ENCODE results near the gene ATG2A. TPM values are rescaled to one million over a fixed set of nuclear protein-coding genes. Genes with fewer than 3 reads are reported as not detected.
A peak's percentile ranks its signal among the peaks of the same experiment; 100 is the strongest.

The ATG2A gene
- total RNA-seq (2014; rRNA removed; shearing (Covaris generic)), result 22.5 and 23.2 TPM in 2 replicates

DNA sequence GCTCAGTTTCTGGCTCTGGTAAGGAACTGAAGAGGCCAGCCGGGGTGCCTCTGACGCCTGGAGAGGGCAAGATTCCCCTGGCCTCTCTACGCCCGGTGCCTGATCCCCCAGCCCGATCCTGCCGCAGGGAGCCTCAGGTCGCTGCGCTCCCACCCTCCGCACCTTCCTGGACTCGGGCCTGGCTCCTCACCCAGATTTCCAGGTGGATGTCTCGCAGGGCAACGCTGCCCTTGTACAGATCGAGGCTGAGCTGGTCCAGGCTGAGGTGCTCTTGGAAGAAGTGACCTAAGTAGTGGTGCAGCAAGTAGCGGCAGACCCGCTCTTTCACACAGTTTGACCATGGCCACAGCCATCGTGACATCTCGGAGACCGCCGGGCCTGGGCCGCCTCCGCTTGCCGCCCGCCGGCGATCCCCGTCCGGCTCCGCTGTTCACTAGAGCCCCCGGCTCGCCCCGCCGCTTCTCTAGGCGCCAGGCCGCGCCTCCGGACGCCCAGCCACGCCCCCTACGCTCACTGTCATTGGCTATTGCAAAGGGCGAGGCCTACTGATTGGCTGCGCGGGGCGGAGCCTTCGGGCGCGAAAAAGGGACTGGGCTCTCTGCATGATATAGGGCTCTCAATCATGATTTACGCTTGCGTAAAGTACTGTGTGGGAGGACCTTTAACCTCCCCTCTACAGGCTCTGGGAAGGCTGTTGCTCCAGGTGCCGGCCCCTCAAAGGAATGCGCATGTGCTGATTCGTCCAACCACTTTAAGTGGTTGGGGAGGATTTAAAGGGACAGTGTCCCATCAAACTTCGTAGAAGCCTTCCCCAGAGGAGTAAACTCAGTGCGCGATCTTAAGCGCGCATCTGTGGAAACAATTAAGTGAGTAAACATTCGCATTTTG, at the start of gene ATG2A:
TSS of gene ATG2A (minus strand) at position 435 of the 888 bp plus-strand sequence. CDS start at position 361, 74 bp downstream.
- peak; percentile 100 for DNase-seq (ENCODE audit: low read depth in 1 of 2, low spot score in 2 of 2)
- peak within 1 kb of the TSS; percentile 60 for H3K4me3 ChIP-seq

DNA sequence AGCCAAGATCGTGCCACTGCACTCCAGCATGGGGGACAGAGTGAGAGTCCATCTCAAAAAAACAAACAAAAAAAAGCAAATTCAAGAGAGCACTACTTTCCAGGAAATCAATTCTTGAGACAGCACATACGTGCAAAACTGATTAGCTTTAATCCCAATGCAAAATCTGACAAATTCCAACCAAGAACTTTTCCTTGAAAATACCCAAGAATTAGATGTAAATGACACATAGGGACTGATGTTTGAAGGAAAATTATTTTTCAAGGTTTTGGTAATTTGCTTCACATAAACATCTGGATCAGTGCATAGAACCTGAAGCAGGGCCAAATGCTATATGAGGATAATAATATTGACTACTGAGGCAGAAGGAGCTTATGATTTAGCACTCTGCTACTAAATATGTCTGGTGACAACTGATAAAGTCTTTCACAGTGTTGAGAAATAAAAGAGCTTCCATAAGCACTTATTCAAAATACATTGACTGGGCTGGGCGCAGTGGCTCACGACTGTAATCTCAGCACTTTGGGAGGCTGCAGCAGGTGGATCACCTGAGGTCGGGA, 46.1 kb upstream of the ATG2A start:
- no peak for DNase-seq (ENCODE audit: low read depth in 1 of 2, low spot score in 2 of 2)
- no peak overlapping the region for H3K27ac ChIP-seq
- H3K27me3 ChIP-seq (replicated peaks), result peaks cover 59% of the 10 kb centered on the region
- no peaks in the 10 kb centered on the region for H3K36me3 ChIP-seq
- H3K9me3 ChIP-seq (replicated peaks), result no peaks in the 10 kb centered on the region
- H3K4me3 ChIP-seq, result no peak overlapping the region
- no peaks in the 10 kb centered on the region for H3K4me1 ChIP-seq (replicated peaks)

More for the DNA sequence above, at the start of gene ATG2A:
- H3K9me3 ChIP-seq (replicated peaks), result no peaks in the 10 kb centered on the region
- peaks cover 25% of the 10 kb centered on the region for H3K36me3 ChIP-seq
- H3K4me1 ChIP-seq (replicated peaks), result peaks cover 17% of the 10 kb centered on the region
- peak within 1 kb of the TSS; percentile 14 for H3K27ac ChIP-seq
- H3K27me3 ChIP-seq (replicated peaks), result no peaks in the 10 kb centered on the region

DNA sequence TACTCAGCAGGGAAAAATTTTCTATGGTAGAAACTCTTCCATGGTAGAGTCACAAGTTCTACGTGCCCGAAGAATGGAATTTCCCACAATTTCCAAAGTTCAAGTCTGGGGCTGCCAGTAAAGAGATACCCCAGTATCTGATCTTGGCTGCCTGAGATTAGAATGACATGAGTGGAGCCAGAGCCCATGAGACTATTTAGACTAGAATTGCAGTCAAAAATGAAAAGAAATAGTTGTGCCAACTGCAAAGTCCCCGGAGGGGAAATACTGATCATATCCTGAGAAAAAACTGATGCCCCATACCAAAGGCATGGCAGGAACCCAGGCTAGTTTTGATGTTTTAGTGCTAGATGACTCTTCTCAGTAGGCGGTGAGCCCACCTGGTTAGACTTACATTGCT, 43.7 kb upstream of the ATG2A start:
- H3K4me3 ChIP-seq, result no peak overlapping the region
- DNase-seq (ENCODE audit: low read depth in 1 of 2, low spot score in 2 of 2), result no peak
- no peak overlapping the region for H3K27ac ChIP-seq
- H3K9me3 ChIP-seq (replicated peaks), result no peaks in the 10 kb centered on the region
- peaks cover 63% of the 10 kb centered on the region for H3K27me3 ChIP-seq (replicated peaks)
- no peaks in the 10 kb centered on the region for H3K36me3 ChIP-seq
- H3K4me1 ChIP-seq (replicated peaks), result no peaks in the 10 kb centered on the region

DNA sequence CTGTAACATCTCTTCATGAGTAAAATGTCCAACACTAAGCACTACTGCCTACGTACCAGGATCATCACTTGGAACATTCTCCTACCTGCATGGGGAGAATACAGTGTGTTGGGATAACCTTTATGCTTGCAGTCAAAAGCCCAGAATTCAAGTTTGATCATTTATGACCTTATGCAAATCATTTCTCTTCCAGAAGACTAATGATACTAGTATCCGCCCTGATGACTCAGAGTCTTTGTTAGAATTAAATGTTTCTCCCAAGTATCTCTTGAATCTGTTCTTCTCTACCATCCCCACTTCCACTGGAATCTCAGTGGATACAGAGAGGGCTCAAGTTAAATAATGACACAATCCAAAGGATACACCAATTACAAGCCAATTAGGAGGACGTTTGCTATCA, 42.5 kb upstream of the ATG2A start:
- Histone ChIP-seq H3K4me1 (replicated peaks) (no peaks in the 10 kb centered on the region), H3K27me3 (replicated peaks) (peaks cover 65% of the 10 kb centered on the region), H3K9me3 (replicated peaks) (no peaks in the 10 kb centered on the region), H3K36me3 (no peaks in the 10 kb centered on the region), H3K4me3 (no peak overlapping the region), H3K27ac (no peak overlapping the region)
- no peak for DNase-seq (ENCODE audit: low read depth in 1 of 2, low spot score in 2 of 2)

DNA sequence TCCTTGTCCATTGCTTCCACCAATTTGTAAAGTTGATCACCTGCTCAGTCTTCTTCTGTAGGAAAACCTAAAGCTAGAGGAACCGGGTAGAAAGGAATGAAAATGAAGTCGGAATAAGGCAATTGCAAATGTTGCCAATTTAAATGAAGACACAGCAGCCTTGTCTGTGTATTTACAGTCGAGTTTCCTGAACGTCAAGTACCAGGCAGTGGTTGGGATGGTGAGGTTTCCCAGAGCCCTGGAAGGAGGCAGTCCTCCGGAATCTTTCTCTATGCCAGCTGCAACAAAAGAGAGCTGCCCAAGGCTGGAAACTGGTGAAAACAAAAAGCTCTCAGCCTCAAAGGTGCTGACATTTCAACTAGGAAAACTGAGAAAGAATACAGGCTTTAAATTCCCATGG, 37.2 kb upstream of the ATG2A start:
- no peaks in the 10 kb centered on the region for H3K9me3 ChIP-seq (replicated peaks)
- H3K4me3 ChIP-seq, result no peak overlapping the region
- H3K4me1 ChIP-seq (replicated peaks), result no peaks in the 10 kb centered on the region
- no peak for DNase-seq (ENCODE audit: low read depth in 1 of 2, low spot score in 2 of 2)
- H3K27me3 ChIP-seq (replicated peaks), result peaks cover 70% of the 10 kb centered on the region
- no peaks in the 10 kb centered on the region for H3K36me3 ChIP-seq
- H3K27ac ChIP-seq, result no peak overlapping the region

DNA sequence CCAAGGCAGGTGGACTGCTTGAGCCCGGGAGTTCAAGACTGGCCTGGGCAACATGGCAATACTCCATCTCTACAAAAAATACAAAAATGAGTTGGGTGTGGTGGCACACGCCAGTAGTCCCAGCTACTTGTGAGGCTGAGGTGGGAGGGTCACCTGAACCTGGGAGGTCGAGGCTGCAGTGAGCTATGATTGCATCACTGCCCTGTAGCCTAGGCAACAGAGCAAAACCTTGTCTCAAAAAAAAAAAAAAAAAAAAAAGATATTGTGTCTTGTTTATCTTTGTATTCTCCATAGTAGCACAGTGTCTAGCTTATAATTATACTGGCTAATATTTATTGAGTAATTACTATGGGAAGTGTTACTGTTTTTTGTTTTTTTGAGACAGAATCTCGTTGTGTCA, 34.5 kb upstream of the ATG2A start:
- H3K27ac ChIP-seq, result no peak overlapping the region
- no peak for DNase-seq (ENCODE audit: low read depth in 1 of 2, low spot score in 2 of 2)
- H3K4me3 ChIP-seq, result no peak overlapping the region
- no peaks in the 10 kb centered on the region for H3K36me3 ChIP-seq
- H3K27me3 ChIP-seq (replicated peaks), result peaks cover 67% of the 10 kb centered on the region
- H3K4me1 ChIP-seq (replicated peaks), result no peaks in the 10 kb centered on the region
- no peaks in the 10 kb centered on the region for H3K9me3 ChIP-seq (replicated peaks)

DNA sequence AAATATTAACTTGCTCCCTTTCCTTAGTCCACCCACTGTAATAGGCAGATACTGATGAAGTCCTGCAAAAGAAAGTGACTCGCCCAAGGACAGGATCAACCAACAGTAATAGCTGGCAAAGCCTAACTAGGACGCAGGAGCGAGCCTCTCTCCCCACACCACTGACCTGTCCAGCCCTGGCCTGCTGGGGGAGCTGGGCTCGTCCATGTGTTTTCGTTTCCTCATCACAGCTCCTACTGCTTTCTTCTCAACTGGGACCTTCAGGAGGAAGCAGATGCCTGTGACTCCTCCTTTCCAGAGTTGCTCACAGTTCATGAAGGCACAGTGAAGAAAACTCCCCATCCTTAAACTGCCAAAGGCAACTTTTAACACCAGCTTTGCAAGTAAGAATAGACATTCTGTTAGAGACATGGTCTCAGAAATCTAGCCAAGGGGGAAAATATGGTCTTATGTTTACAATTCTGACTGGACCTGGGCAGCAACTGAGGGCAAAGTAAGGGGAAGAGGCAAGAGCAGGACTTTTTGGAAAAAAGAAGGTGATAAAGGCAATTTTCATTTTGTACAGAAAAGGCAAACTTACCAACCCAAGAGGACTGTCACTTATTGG, 30.3 kb upstream of the ATG2A start:
- H3K36me3 ChIP-seq, result no peaks in the 10 kb centered on the region
- no peaks in the 10 kb centered on the region for H3K9me3 ChIP-seq (replicated peaks)
- H3K4me1 ChIP-seq (replicated peaks), result no peaks in the 10 kb centered on the region
- no peak for DNase-seq (ENCODE audit: low read depth in 1 of 2, low spot score in 2 of 2)
- H3K27me3 ChIP-seq (replicated peaks), result peaks cover 63% of the 10 kb centered on the region
- H3K27ac ChIP-seq, result no peak overlapping the region
- no peak overlapping the region for H3K4me3 ChIP-seq

DNA sequence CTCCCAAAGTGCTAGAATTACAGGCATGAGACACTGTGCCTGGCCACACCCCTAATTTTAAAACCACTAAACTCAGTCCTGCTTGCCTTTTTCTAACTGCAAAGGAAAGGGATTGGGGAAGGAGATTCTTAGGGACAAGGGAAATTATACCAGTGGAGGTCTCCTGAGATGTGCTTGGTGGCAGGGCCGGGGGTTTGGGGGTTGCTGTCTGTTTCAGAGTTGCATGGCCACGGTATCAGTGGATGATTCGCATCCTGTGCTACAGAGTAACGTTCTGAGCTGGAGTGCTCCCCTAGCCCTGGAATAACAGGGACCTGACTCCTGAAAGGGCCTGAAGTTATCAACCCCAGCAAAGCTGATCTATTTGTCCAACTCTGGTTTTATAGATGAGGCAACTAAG, 19.5 kb upstream of the ATG2A start:
- H3K36me3 ChIP-seq, result peaks cover 25% of the 10 kb centered on the region
- H3K27ac ChIP-seq, result no peak overlapping the region
- H3K4me1 ChIP-seq (replicated peaks), result no peaks in the 10 kb centered on the region
- H3K27me3 ChIP-seq (replicated peaks), result peaks cover 21% of the 10 kb centered on the region
- no peak overlapping the region for H3K4me3 ChIP-seq
- H3K9me3 ChIP-seq (replicated peaks), result no peaks in the 10 kb centered on the region
- no peak for DNase-seq (ENCODE audit: low read depth in 1 of 2, low spot score in 2 of 2)

DNA sequence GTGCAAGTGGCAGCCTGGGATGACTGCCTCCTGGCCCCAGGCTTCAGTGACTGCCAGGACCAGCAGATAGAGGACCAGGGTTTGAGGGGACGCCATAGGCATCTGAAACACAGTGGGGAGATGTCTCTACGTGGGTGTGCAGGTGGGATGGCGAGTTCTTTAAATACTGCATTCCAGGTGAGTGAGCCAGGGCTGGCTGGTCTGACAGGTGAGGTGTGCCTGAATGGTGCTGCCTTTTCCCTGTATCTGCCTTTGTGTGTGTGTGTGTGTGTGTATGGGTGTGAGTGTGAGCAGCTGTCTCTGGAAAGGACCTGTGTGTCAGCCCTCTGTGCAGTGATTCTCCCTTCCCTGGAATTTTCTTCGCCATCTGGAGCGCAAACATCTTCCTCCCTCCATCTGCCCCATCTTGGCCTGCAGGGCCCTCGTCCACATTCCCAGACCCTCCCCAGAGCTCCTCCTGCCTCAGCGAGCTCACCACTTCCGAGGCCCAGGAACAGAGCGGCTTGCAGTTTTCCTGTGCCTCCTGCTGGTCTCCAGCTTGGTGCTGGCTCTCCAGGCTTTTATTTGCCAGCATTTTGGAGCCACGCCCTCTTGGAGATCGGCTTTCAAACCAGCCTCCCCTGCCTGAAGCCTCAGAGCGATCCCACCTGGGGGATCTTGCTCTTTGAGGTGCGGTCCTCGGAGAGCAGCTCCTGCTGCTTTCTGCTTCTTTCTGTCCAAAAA, 18.5 kb upstream of the ATG2A start, which contains the start of gene GPHA2:
TSS of gene GPHA2 (minus strand) at position 535 of the 723 bp plus-strand sequence. CDS start at position 102, 433 bp downstream.
- H3K9me3 ChIP-seq (replicated peaks), result no peaks in the 10 kb centered on the region
- H3K4me3 ChIP-seq, result no peak within 1 kb of the TSS
- peaks cover 35% of the 10 kb centered on the region for H3K36me3 ChIP-seq
- DNase-seq (ENCODE audit: low read depth in 1 of 2, low spot score in 2 of 2), result no peak
- no peak within 1 kb of the TSS for H3K27ac ChIP-seq
- H3K4me1 ChIP-seq (replicated peaks), result no peaks in the 10 kb centered on the region
- H3K27me3 ChIP-seq (replicated peaks), result peaks cover 21% of the 10 kb centered on the region

DNA sequence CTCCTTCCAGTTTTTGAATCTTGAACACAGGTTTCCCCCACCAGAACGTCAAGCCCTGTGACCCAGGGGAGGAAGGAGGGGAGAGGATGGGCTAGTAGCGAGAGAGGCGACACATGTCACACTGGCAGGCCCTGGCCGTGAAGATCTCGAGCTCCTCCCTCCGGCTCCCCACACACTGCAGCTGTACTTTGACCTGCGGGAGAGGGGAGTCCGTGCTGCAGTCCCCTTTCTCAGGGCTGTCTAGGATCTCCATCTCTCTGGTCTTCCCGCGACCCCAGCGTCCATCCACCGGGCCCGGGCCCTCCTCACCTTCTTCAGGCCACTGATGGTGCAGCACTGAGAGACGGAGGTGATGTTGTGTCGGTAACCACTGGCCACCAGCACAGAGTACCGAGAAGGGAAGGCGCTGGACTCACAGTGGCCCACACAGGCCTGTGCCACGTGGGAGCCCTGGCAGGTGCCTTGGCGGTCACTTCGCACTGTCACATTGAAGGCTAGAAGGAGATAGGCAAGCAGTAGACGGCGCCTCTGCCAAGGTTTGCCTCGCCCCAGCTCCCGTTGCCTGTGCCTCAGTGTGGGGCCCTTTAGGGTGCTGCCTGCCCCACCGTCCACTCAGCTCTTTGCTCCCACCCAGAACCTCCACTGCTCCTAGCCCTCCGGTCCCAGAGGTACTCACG, 17.8 kb upstream of the ATG2A start:
- Histone ChIP-seq H3K4me3 (no peak overlapping the region), H3K27ac (no peak overlapping the region), H3K9me3 (replicated peaks) (no peaks in the 10 kb centered on the region), H3K27me3 (replicated peaks) (peaks cover 19% of the 10 kb centered on the region), H3K36me3 (peaks cover 41% of the 10 kb centered on the region), H3K4me1 (replicated peaks) (no peaks in the 10 kb centered on the region)
- DNase-seq (ENCODE audit: low read depth in 1 of 2, low spot score in 2 of 2), result no peak

DNA sequence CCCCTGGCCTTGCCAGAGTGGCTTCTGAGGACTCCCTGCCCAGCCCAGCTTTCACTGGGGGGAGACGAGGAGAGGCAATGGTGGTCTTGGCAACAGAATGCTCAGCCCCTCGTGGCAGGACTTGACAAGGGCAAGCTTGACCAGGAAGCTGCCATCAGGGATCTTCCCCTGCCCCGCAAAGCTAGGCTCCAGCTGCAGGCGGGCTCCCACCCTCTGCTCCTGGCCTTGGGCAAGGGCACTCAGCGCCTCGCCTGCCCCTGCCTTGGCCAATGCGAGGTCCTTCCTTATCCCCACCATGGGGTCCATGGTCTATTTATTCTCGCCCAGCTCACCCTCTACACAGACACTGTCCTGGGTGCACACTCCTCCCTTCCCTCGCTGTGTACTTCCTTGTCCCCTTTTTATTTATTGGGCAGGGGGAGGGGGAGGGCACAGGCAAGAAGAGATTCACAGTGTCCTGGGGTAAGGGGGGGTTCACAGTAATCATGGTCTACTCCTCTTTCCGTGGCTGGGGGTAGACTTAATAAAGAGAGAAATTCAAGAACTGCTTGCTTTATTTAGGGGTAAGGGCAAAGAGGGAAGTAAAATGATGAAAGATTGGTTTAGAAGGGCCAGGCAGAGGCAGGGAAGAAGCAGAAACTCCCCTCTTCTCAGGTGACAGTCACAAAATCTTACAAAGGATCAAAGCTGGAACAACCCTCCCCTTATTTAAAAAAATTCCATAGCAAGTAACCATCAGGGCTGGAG, 17.1 kb upstream of the ATG2A start:
- no peak for DNase-seq (ENCODE audit: low read depth in 1 of 2, low spot score in 2 of 2)
- Histone ChIP-seq H3K36me3 (peaks cover 48% of the 10 kb centered on the region), H3K27me3 (replicated peaks) (peaks cover 13% of the 10 kb centered on the region), H3K4me3 (no peak overlapping the region), H3K4me1 (replicated peaks) (no peaks in the 10 kb centered on the region), H3K9me3 (replicated peaks) (no peaks in the 10 kb centered on the region), H3K27ac (no peak overlapping the region)

DNA sequence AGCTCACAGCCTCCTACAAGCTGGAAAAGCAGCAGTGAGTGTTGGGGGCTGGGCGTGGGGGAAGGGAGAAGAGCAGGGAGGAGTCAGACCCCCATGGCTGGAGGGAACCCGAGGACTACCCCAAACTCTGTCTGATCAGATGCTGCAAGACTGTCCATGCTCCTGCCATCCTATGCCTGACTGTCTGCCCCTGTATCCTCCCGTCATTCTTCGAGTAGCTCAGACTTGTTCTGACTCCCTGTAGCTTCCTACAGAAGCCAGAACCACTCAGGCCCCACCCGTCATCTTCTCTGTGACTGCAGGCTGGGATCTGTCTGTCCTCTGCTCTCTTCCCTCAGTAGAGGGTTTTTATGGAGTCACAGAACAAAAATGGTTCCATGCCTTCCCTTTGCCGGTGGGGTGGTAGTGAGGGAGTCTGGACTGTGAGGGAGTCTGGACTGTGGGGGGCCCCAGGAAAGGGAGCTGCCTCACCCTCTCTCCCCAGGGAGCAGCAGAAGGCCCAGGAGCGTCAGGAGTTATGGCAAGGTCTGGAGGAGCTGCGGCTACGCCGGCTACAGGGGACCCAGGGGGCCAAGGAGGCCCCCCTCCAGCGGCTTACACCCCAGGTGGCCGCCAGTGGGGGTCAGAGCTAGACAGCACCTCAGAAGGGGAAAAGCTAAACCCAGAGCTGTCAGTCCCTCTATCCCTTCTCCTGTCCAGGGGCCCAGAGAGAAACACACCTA, 16.4 kb upstream of the ATG2A start:
- no peak overlapping the region for H3K27ac ChIP-seq
- H3K36me3 ChIP-seq, result peaks cover 52% of the 10 kb centered on the region
- peaks cover 6% of the 10 kb centered on the region; the same call in 1 of the 2 replicates for H3K27me3 ChIP-seq (replicated peaks)
- H3K4me3 ChIP-seq, result no peak overlapping the region
- no peaks in the 10 kb centered on the region for H3K9me3 ChIP-seq (replicated peaks)
- no peak for DNase-seq (ENCODE audit: low read depth in 1 of 2, low spot score in 2 of 2)
- no peaks in the 10 kb centered on the region for H3K4me1 ChIP-seq (replicated peaks)

All from SJSA1 (cell line).